Endometrial microvascular endothelial cells (primary cell): ENCODE data around the gene MAPK6. TPM values are rescaled to one million over a fixed set of nuclear protein-coding genes. Genes with fewer than 3 reads are reported as not detected.
"Not testable (repeated sequence)": the region's sequence is repeated elsewhere in the genome, so short reads cannot be mapped to it uniquely, and the experiment has no call there.

Experiments
- in situ Hi-C: cut with HindIII; loops from 2 replicates; pipeline ENCODE4 v1.10.0; 2017; ENCODE audit warnings: low sequenced_read_pairs, low pct_unique_long_range_greater_than_20kb; ENCODE audit errors: inconsistent ontology term
- total RNA-seq: library from RNA; depleted of rRNA; stranded (reverse); fragments of >200 nt; gene quantifications from one replicate; pipeline ENCODE4 v1.2.3, GENCODE V29; 2015; ENCODE audit errors: inconsistent ontology term

Gene MAPK6
- total RNA-seq, 1 donor from 2014 or later, result 51.9 TPM

DNA sequence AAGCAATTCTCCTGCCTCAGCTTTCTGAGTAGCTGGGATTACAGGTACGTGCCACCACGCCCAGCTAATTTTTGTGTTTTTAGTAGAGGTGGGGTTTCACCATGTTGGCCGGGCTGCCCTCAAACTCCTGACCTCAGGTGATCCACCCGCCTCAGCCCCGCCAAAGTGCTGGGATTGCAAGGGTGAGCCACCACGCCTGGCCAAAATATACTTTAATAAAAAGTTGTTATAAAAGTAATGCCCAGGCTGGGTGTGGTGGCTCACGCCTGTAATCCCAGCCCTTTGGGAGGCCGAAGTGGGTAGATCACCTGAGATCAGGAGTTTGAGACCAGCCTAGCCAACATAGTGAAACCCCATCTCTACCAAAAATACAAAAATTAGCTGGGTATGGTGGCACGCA is 77.5 kb downstream of the MAPK6 start:
- in situ Hi-C loops, result not testable (repeated sequence)

- in situ Hi-C loops, result no loop called here
Measured at GRCh38 chr15:52097180-52097579, 78.2 kb downstream of the MAPK6 start.

DNA sequence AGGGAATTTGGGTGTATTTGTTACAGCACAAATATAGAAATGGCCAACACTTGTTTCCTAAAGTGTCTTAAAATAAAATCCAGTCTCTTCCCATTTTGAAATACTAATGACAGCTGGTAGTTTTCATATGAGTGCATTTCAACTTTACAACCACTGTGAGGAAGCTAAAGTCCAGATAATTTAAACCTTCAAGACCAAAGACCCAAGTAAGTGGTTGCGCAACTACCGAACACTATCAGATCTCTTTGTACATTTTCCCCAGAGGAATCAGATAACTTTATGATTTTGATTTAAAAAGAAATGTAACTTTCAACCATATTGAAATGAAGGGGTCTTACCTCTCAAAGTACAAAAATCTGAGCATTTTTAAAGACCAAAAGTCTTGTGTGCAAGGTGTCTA is 79.3 kb downstream of the MAPK6 start:
- in situ Hi-C loops, result no loop called here

GRCh38 chr15:52099651-52100272 is 80.7 kb downstream of the MAPK6 start:
- in situ Hi-C loops, result no loop called here

GRCh38 chr15:52100807-52101442 is 81.9 kb downstream of the MAPK6 start:
- in situ Hi-C loops, result no loop called here

DNA sequence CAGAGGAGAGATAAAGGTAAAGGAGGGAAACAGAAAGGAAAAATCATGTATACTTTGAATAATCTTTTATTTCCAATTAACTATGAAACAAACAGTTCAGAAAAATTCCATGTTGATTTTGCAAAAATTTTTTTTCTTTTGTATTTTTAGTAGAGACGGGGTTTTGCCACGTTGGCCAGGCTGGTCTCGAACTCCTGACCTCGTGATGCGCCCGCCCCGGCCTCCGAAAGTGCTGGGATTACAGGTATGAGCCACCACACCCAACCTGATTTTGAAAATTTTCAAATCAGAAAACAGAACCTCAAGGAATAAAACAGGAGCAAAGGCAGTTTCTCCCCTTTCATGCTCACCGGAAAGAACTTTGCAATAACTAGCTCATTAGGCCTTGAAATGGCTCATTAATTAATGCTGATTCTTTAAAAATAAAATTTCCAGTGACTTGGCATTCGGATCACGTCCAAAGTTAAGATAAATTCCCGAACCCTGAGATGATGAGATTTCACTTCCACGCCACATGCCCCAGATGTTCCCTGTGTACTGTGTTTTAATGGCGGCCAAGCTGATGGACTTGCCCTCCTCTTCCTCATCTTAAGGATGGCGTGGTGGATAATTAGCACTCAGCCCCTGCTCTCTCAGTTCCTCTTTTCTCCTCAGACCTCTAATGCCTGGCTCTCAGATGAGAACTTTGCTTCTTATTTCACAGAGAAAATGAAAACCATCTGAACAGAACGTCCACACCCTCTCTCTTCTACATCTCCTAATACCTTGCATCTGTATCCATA is 82.7 kb downstream of the MAPK6 start:
- in situ Hi-C loops, result no loop called here

DNA sequence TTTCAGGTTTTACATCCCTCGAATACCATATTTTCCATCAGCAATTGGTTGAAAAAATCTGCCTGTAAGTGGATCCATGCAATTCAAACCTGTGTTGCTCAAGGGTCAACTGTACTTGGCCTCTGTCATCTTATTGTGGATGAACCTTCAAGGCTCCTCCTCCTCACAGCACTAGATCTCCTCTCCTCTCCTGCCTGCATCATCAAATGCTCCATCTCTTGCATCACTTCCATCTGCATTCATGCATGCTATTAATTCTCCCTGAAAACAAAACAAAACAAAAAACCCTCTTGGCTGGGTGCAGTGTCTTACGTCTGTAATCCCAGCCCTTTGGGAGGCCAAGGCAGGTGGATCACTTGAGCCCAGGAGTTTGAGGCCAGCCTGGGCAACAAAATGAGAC is 83.4 kb downstream of the MAPK6 start:
- in situ Hi-C loops, result no loop called here

- in situ Hi-C loops, result no loop called here
Measured at GRCh38 chr15:52103217-52104207, 84.5 kb downstream of the MAPK6 start.

GRCh38 chr15:52104532-52105004 is 85.5 kb downstream of the MAPK6 start:
- in situ Hi-C loops, result no loop called here

- in situ Hi-C loops, result no loop called here
Measured at GRCh38 chr15:52105846-52106245, 86.8 kb downstream of the MAPK6 start.

- in situ Hi-C loops, result no loop called here
Measured at GRCh38 chr15:52106641-52107040, 87.6 kb downstream of the MAPK6 start.

GRCh38 chr15:52107238-52107637 is 88.2 kb downstream of the MAPK6 start:
- in situ Hi-C loops, result no loop called here

GRCh38 chr15:52109559-52110451 is 90.8 kb downstream of the MAPK6 start:
- in situ Hi-C loops, result no loop called here

- in situ Hi-C loops, result no loop called here
Measured at GRCh38 chr15:52111517-52112202, 92.6 kb downstream of the MAPK6 start.

DNA sequence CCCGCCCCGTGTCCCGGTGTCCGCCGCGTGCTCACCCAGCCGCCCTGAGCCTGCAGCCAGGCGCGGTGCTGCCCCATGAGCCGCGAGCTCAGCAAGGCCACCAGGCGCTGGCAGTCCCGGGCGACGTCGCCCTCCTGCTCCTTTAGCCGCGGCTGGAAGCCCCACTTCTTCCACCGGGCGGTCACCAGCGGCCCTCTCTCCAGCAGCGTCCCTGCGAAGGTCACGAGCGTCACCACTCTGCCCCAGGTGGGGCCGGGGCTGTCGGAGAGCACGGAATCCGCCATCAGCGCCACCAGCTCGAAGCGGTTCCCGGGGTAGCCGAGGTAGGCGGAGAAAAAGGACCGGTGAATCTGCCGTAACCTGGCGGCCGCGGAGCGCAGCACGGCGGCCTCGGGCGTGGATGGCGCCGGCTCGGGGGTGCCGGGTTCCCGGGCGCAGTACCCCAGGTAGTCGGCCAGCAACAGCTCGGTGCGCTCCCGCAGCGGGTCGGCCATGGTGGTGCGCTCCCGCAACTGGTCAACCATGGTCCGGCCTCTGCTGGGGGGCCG is 93.3 kb downstream of the MAPK6 start:
- in situ Hi-C loops, result no loop called here

GRCh38 chr15:52113235-52113634 is 94.2 kb downstream of the MAPK6 start:
- in situ Hi-C loops, result no loop called here

DNA sequence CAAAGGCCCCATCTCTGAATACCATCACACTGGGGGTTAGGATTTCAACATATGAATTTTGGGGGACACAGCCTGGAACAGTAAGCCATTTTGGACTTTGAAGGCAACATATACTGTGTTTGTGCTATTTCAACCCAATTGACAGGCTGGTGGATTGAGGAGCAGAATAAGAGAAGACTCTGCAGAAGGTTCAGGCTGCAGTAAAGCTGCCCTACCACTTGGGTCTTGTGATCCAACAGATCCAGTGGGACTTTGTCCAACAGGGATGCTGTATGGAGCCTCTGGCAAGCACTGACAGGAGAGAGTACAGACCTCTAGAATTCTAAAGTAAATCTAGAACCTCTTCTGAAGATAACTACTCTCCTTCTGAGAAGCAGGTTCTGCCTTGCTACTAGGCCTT is 94.7 kb downstream of the MAPK6 start:
- in situ Hi-C loops, result no loop called here
